Lung (tissue), 12 donors: ENCODE results near the gene A3GALT2. TPM values are rescaled to one million over a fixed set of nuclear protein-coding genes. Genes with fewer than 3 reads are reported as not detected.

Experiments used
- ATAC-seq: fragments of 200-7000 bp; cut with Tn5 transposase; one replicate; pipeline ENCODE4 v1.9.1; 2020; ENCODE audit warnings: moderate number of reproducible peaks; ENCODE audit not compliant: insufficient read depth, low FRiP score
- DNase-seq, 3 donors: peaks; one replicate each; pipeline ENCODE4 v3.0.0-alpha.2; 2013 to 2017
- H3K27ac ChIP-seq, 2 donors: one replicate each; pipeline ENCODE4 v1.5.1; 2013; ENCODE audit warnings: mild to moderate bottlenecking in 2 of 2, moderate library complexity in 2 of 2, control low read depth in 1 of 2, inconsistent platforms in 1 of 2, low read depth in 1 of 2, low read length in 1 of 2
- H3K27me3 ChIP-seq, 3 donors: one replicate each; pipeline ENCODE4 v1.5.1; 2013; ENCODE audit warnings: low read length in 2 of 3; ENCODE audit not compliant: control insufficient read depth in 3 of 3, insufficient read depth in 3 of 3
- H3K36me3 ChIP-seq, 4 donors: one replicate each; pipeline ENCODE4 v1.5.1; 2013; ENCODE audit warnings: low read length in 4 of 4, mild to moderate bottlenecking in 1 of 4, moderate library complexity in 1 of 4; ENCODE audit not compliant: control insufficient read depth in 4 of 4, insufficient read depth in 4 of 4
- H3K4me1 ChIP-seq, 5 donors: one replicate each; pipeline ENCODE4 v1.5.1; 2013; ENCODE audit warnings: low read length in 5 of 5, mild to moderate bottlenecking in 2 of 5, moderate library complexity in 1 of 5; ENCODE audit not compliant: control insufficient read depth in 5 of 5, insufficient read depth in 5 of 5
- H3K4me3 ChIP-seq: one replicate; pipeline ENCODE4 v1.5.1; 2013; ENCODE audit warnings: mild to moderate bottlenecking, control low read depth, moderate library complexity
- H3K9ac ChIP-seq, 2 donors: one replicate each; pipeline ENCODE4 v1.5.1; 2013; ENCODE audit warnings: low read length in 2 of 2, control low read depth in 1 of 2; ENCODE audit not compliant: insufficient read depth in 1 of 2
- H3K9me3 ChIP-seq, 4 donors: one replicate each; pipeline ENCODE4 v1.5.1; 2013; ENCODE audit warnings: low read length in 3 of 4, mild to moderate bottlenecking in 1 of 4, moderate library complexity in 1 of 4; ENCODE audit not compliant: control insufficient read depth in 4 of 4, insufficient read depth in 3 of 4
- CTCF ChIP-seq: IDR thresholded peaks from 2 replicates; pipeline ENCODE4 v1.5.1; 2012; ENCODE audit warnings: mild to moderate bottlenecking; ENCODE audit errors: control extremely low read depth, extremely low read depth
- WGBS, 2 donors: extraction: QIAGEN DNeasy Blood & Tissue Kit; methylation state at CpG; one replicate each; pipeline ENCODE4 v1.1.7; 2013; 5-methylcytosine and 5-hydroxymethylcytosine counted together
- polyA plus RNA-seq, 2 donors: library from polyadenylated mRNA; stranded (reverse); fragments of 200-250 nt; gene quantifications; one replicate each; pipeline ENCODE4 v1.2.1, GENCODE V29; 2013
- total RNA-seq, 2 donors: library from RNA; depleted of rRNA in 1 of 2; stranded (reverse); fragments of >200 nt in 1 of 2; gene quantifications; one replicate each; pipeline ENCODE4 v1.2.1, GENCODE V29; 2014 to 2021
- donor health status: control.
- donor health status: control.
- donor health status: Bipolar disorder and iron deficiency.
- donor health status: healthy.
- donor health status: DM: yes; HTN: yes; CAD: no.

The A3GALT2 gene
- total and polyA plus RNA-seq, 4 donors = 0.07 to 0.28 TPM; not detected in 2

GRCh38 chr1:33299461-33300155 lies 21.3 kb downstream of the A3GALT2 start:
- no peak overlapping the region for H3K4me3 ChIP-seq
- no peaks in the 10 kb centered on the region for H3K9me3 ChIP-seq
- ATAC-seq = no peak
- H3K4me1 ChIP-seq = peaks cover 5 to 20% (median 12%) of the 10 kb centered on the region in 5 donors
- no peak overlapping the region for H3K9ac ChIP-seq
- H3K36me3 ChIP-seq = peaks cover 0 to 30% (median 20%) of the 10 kb centered on the region in 4 donors
- no peak for DNase-seq
- no peak overlapping the region for H3K27ac ChIP-seq
- no peaks in the 10 kb centered on the region for H3K27me3 ChIP-seq
- no peak for TF ChIP-seq CTCF
- 89 to 93% methylated on average over 13 to 15 of the region's 15 CpGs for WGBS, 2 donors

GRCh38 chr1:33298623-33299277 lies 22.1 kb downstream of the A3GALT2 start:
- peaks cover 5 to 20% (median 12%) of the 10 kb centered on the region in 5 donors for H3K4me1 ChIP-seq
- H3K4me3 ChIP-seq = no peak overlapping the region
- ATAC-seq = peak; percentile 67
- no peaks in the 10 kb centered on the region for H3K27me3 ChIP-seq
- peaks cover 0 to 36% (median 22%) of the 10 kb centered on the region in 4 donors for H3K36me3 ChIP-seq
- H3K9me3 ChIP-seq = no peaks in the 10 kb centered on the region
- WGBS, 2 donors = 73 to 84% methylated on average over 18 of the region's 18 CpGs
- peak overlapping the region in 1 of 2 donors; percentile 2 for H3K27ac ChIP-seq
- H3K9ac ChIP-seq = no peak overlapping the region
- peak; percentile 54 for TF ChIP-seq CTCF
- DNase-seq = peak; percentile 54 to 61 (median 59)

- ATAC-seq = no peak
- Histone ChIP-seq H3K27ac (peak overlapping the region in 1 of 2 donors; percentile 2), H3K27me3 (no peaks in the 10 kb centered on the region), H3K4me3 (no peak overlapping the region), H3K9me3 (no peaks in the 10 kb centered on the region), H3K36me3 (peaks cover 0 to 42% (median 25%) of the 10 kb centered on the region in 4 donors), H3K9ac (no peak overlapping the region), H3K4me1 (peaks cover 5 to 20% (median 12%) of the 10 kb centered on the region in 5 donors)
- WGBS, 2 donors = 93 to 95% methylated on average over 4 of the region's 4 CpGs
- no peak for DNase-seq
- no peak for TF ChIP-seq CTCF
Observed at GRCh38 chr1:33297911-33298622, 22.8 kb downstream of the A3GALT2 start.
